Ovary (tissue), 3 donors: ENCODE results near the gene ADAMTSL3.

Source experiments
- CTCF ChIP-seq, 3 donors: fragments of 450-650 bp in 2 of 3; fragments of 200-600 bp in 1 of 3; IDR thresholded peaks; one replicate each; pipeline versions ENCODE4 v1.5.1 to v1.8.0; 2016 to 2022; ENCODE audit warnings: antibody characterized with exemption in 3 of 3, mild to moderate bottlenecking in 1 of 3
- EP300 ChIP-seq: sonication (generic); formaldehyde crosslinking; IDR thresholded peaks from one replicate; pipeline ENCODE4 v1.6.1; 2017; ENCODE audit warnings: antibody characterized with exemption
- POLR2A ChIP-seq: fragments of 450-650 bp; IDR thresholded peaks from one replicate; pipeline ENCODE4 v1.6.1; 2017; ENCODE audit warnings: antibody characterized with exemption, mild to moderate bottlenecking, moderate library complexity
- donor health status: DM: no; HTN: no; CAD: no.

DNA sequence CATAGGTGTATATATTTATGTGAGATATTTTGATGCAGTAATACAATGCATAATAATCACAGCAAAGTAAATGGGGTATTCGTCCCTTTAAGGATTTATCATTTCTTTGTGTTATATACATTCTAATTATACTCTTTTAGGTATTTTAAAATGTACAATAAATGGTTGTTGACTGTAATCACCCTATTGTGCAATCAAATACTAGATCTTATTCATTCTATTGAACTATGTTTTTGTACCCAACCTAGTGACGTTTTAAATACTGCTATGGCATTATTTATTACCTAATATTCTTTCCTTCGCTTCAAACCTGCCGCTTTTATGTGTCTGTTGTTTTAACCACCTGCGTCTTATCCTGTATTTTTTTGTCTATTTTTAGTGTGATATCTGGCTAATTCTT lies 132.4 kb downstream of the ADAMTSL3 start:
- TF ChIP-seq POLR2A (no peak), CTCF (IDR thresholded peaks at IDR 0.05) (no peak), EP300 (no peak)
